ENCODE data around the gene WDPCP. TPM values are rescaled to one million over a fixed set of nuclear protein-coding genes. Genes with fewer than 3 reads are reported as not detected.

WDPCP gene
- total and polyA plus RNA-seq, 2 experiments from 2014 or later = 8.8 to 20.4 TPM

- TF ChIP-seq ZNF462 (CRISPR knock-in tag; IDR thresholded peaks at IDR 0.05) (no peak), ZNF114 (CRISPR knock-in tag; IDR thresholded peaks at IDR 0.05) (no peak), REST (IDR thresholded peaks at IDR 0.05; ENCODE audit: unreplicated experiment) (no peak), EZH2 (IDR thresholded peaks at IDR 0.05; ENCODE audit: low read depth, unreplicated experiment) (no peak), STAT1 (IDR thresholded peaks at IDR 0.05; ENCODE audit: unreplicated experiment) (no peak), POLR2AphosphoS5 (IDR thresholded peaks at IDR 0.05; ENCODE audit: low read depth) (no peak)
Measured at GRCh38 chr2:63436488-63436887, 151.8 kb downstream of the WDPCP start (continued).

GRCh38 chr2:63435070-63435469 is 153.2 kb downstream of the WDPCP start:
- no peaks in the 10 kb centered on the region for H3K27me3 Mint-ChIP-seq (ENCODE audit: insufficient read depth, low read depth, poor library complexity)
- H3K79me2 ChIP-seq (replicated peaks; ENCODE audit: insufficient read depth) = no peaks in the 10 kb centered on the region
- H3K4me3 Mint-ChIP-seq = no peak overlapping the region
- no peak overlapping the region for H3K27ac ChIP-seq (ENCODE audit: low read depth)
- no peaks in the 10 kb centered on the region for H4K20me1 ChIP-seq (replicated peaks; ENCODE audit: insufficient read depth)
- H3K4me3 ChIP-seq = no peak overlapping the region
- no peak overlapping the region for H3K4me2 ChIP-seq
- H3K9me2 ChIP-seq (ENCODE audit: insufficient read depth) = no peaks in the 10 kb centered on the region
- H3K27me3 ChIP-seq (ENCODE audit: insufficient read depth) = no peaks in the 10 kb centered on the region
- H3K4me1 Mint-ChIP-seq = peaks cover 7% of the 10 kb centered on the region; the same call in 2 of the 3 replicates
- no peak for ATAC-seq
- peaks cover 4% of the 10 kb centered on the region; the same call in 1 of the 2 replicates for H3K4me1 ChIP-seq (ENCODE audit: insufficient read depth)
- no peaks in the 10 kb centered on the region for H3K36me3 ChIP-seq (ENCODE audit: insufficient read depth)
- DNase-seq (ENCODE audit: low spot score) = no peak
- H2AFZ ChIP-seq = no peak overlapping the region
- H3K27ac Mint-ChIP-seq = no peak overlapping the region
- H3F3A ChIP-seq (replicated peaks; ENCODE audit: low read depth) = no peaks in the 10 kb centered on the region
- no peaks in the 10 kb centered on the region for H3K9me3 Mint-ChIP-seq
- H3K36me3 Mint-ChIP-seq (ENCODE audit: low read depth) = peaks cover 3% of the 10 kb centered on the region; the same call in 2 of the 3 replicates
- no peak for TF ChIP-seq CREB1 (CRISPR knock-in tag; IDR thresholded peaks at IDR 0.05; ENCODE audit: low read depth)
- TF ChIP-seq ETS1 (IDR thresholded peaks at IDR 0.05) = no peak
- no peak for TF ChIP-seq REST (IDR thresholded peaks at IDR 0.05; ENCODE audit: unreplicated experiment)
- TF ChIP-seq NANOG (IDR thresholded peaks at IDR 0.05; ENCODE audit: borderline replicate concordance) = no peak
- no peak for TF ChIP-seq POLR2AphosphoS5 (IDR thresholded peaks at IDR 0.05; ENCODE audit: low read depth)
- no peak for TF ChIP-seq STAT1 (IDR thresholded peaks at IDR 0.05; ENCODE audit: unreplicated experiment)
- no peak for TF ChIP-seq ZNF331 (CRISPR knock-in tag; IDR thresholded peaks at IDR 0.05; ENCODE audit: low read depth)
